Cardiac muscle cell (in vitro differentiated cells and primary cell): Measurements from ENCODE around the gene RBM20. TPM values are rescaled to one million over a fixed set of nuclear protein-coding genes. Genes with fewer than 3 reads are reported as not detected.
"Not testable (repeated sequence)": the region's sequence is repeated elsewhere in the genome, so short reads cannot be mapped to it uniquely, and the experiment has no call there.

Experiments used
- DNase-seq, 2 donors: peaks; one replicate each; pipeline versions ENCODE4 v3.0.0 to v3.0.0-alpha.2; 2010 to 2017; ENCODE audit warnings: low read depth in 1 of 2, low spot score in 1 of 2
- H3K27ac ChIP-seq: fragments of 200-600 bp; sonication (generic); 2 replicates; pipeline ENCODE4 v1.5.1; 2016
- H3K27me3 ChIP-seq: fragments of 200-600 bp; sonication (generic); 2 replicates; pipeline ENCODE4 v1.6.0; 2016; ENCODE audit warnings: control low read depth
- H3K36me3 ChIP-seq: fragments of 200-600 bp; sonication (generic); 2 replicates; pipeline ENCODE4 v1.5.1; 2016; ENCODE audit warnings: control low read depth
- H3K4me1 ChIP-seq: fragments of 200-600 bp; sonication (generic); 2 replicates; pipeline ENCODE4 v1.8.1; 2017; ENCODE audit warnings: low read depth, mild to moderate bottlenecking, mixed run types
- H3K4me3 ChIP-seq: fragments of 200-600 bp; sonication (generic); 2 replicates; pipeline ENCODE4 v1.5.1; 2016; ENCODE audit warnings: mild to moderate bottlenecking
- H3K9me3 ChIP-seq: fragments of 200-600 bp; sonication (generic); 2 replicates; pipeline ENCODE4 v1.5.1; 2017; ENCODE audit warnings: low read depth, mild to moderate bottlenecking, control low read depth
- CTCF ChIP-seq: IDR thresholded peaks from 2 replicates; pipeline ENCODE4 v1.5.1; 2012; ENCODE audit warnings: low read depth, mild to moderate bottlenecking, low read length
- polyA plus RNA-seq: library from polyadenylated mRNA; unstranded; fragments of >200 nt; fragmentation: Nextera tagmentation; extraction: Ambion mirVana; gene quantifications from 2 replicates; pipeline ENCODE4 v1.2.1, GENCODE V29; 2016
- total RNA-seq: library from RNA; depleted of rRNA; stranded (reverse); fragments of >200 nt; gene quantifications from 2 replicates; pipeline ENCODE4 v1.2.3, GENCODE V29; 2016

Gene RBM20
- total and polyA plus RNA-seq, 2 experiments from 2014 or later = 19.2 to 28.5 TPM

- Histone ChIP-seq H3K27me3 (no peaks in the 10 kb centered on the region), H3K4me1 (peaks cover 34% of the 10 kb centered on the region), H3K27ac (no peak overlapping the region), H3K9me3 (no peaks in the 10 kb centered on the region), H3K4me3 (no peak overlapping the region), H3K36me3 (no peaks in the 10 kb centered on the region)
- peak in 1 of 2 donors; percentile 52 for DNase-seq
- TF ChIP-seq CTCF = no peak
Observed at GRCh38 chr10:110762849-110763211, 118.7 kb downstream of the RBM20 start.

DNA sequence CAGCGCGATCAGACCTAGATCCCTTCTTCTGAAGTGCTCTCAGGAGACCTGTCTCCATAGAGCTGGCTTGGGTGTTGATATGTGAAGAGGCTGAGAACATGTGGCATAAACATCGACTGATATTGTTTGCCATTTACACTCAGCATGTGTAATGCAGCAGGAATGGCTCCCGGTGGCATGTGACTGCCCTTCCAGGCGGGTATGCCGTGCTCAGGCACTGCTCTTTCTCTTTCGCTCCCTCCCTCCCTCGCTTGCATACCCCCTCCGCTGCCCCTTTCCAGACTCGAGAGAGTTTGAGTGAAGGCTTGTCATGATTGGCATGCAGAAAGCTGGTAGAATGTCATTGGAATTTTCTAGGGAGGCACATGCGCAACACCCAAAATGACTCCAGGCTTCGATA lies 120.2 kb downstream of the RBM20 start:
- H3K4me3 ChIP-seq = no peak overlapping the region
- H3K27me3 ChIP-seq = no peaks in the 10 kb centered on the region
- no peak for TF ChIP-seq CTCF
- peak overlapping the region; percentile 35 for H3K27ac ChIP-seq
- peak in 1 of 2 donors; percentile 62 for DNase-seq
- H3K9me3 ChIP-seq = no peaks in the 10 kb centered on the region
- no peaks in the 10 kb centered on the region for H3K36me3 ChIP-seq
- H3K4me1 ChIP-seq = peaks cover 37% of the 10 kb centered on the region

GRCh38 chr10:110764793-110765512 lies 120.8 kb downstream of the RBM20 start:
- H3K4me3 ChIP-seq = no peak overlapping the region
- H3K4me1 ChIP-seq = peaks cover 37% of the 10 kb centered on the region
- no peaks in the 10 kb centered on the region for H3K27me3 ChIP-seq
- DNase-seq = no peak
- H3K27ac ChIP-seq = peak overlapping the region; percentile 35
- H3K36me3 ChIP-seq = no peaks in the 10 kb centered on the region
- no peaks in the 10 kb centered on the region for H3K9me3 ChIP-seq
- TF ChIP-seq CTCF = no peak

- H3K27ac ChIP-seq = peak overlapping the region; percentile 68
- H3K27me3 ChIP-seq = no peaks in the 10 kb centered on the region
- H3K9me3 ChIP-seq = no peaks in the 10 kb centered on the region
- no peak for TF ChIP-seq CTCF
- H3K4me3 ChIP-seq = no peak overlapping the region
- no peak for DNase-seq
- H3K4me1 ChIP-seq = peaks cover 37% of the 10 kb centered on the region
- H3K36me3 ChIP-seq = no peaks in the 10 kb centered on the region
Observed at GRCh38 chr10:110765513-110766319, 121.6 kb downstream of the RBM20 start.

GRCh38 chr10:110767601-110768000 lies 123.5 kb downstream of the RBM20 start:
- H3K4me1 ChIP-seq = peaks cover 35% of the 10 kb centered on the region
- H3K4me3 ChIP-seq, H3K36me3 ChIP-seq: not testable (repeated sequence)

DNA sequence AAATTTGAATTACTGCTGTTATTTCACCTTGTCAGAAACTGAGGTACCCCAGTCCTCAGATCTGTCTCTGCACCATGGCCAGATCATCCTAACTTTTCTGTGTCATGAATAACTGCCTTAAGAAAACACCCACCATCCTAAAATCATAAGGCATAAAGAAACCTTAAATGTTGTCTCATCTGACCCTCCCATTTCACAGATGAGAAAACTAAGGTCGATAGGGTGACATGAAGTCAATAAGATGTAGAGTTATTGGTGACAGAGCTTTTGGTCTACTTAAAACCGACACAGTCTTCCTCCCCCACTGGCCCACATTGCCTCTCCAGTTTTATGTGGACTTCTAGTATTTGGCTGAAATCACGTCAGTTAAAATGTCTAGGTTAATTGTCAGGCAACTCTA lies 126.1 kb downstream of the RBM20 start:
- TF ChIP-seq CTCF = no peak
- no peak overlapping the region for H3K27ac ChIP-seq
- peaks cover 24% of the 10 kb centered on the region for H3K4me1 ChIP-seq
- no peak overlapping the region for H3K4me3 ChIP-seq
- H3K27me3 ChIP-seq = no peaks in the 10 kb centered on the region
- DNase-seq = no peak
- no peaks in the 10 kb centered on the region for H3K36me3 ChIP-seq
- no peaks in the 10 kb centered on the region for H3K9me3 ChIP-seq

More at GRCh38 chr10:110767601-110768000, 123.5 kb downstream of the RBM20 start:
- not testable (repeated sequence) for H3K27me3 ChIP-seq, H3K27ac ChIP-seq, H3K9me3 ChIP-seq, DNase-seq
